Measurements from ENCODE around the gene PPP1R16B.

Gene PPP1R16B

DNA sequence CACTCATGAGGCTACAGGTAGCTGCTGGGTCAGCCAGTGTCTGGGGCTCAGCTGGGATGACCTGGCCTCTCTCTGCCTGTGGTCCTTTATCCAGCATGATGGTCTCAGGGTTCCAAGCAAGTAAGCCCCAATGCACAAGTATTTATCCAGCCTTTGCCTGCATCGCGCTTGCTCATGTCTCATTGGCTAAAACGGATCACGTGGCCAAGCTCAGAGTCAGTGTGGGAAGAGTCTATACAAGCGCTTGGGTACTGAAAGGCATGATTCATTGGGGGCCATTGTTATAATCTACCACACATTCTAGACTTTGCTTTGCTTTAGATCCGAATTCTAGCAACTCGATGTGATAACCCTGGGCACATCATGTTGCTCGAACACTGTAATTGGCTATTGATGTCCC, 48.3 kb downstream of the PPP1R16B start:
- Histone ChIP-seq H3K79me2 (ENCODE audit: insufficient read depth, low read length) (peaks cover 97% of the 10 kb centered on the region), H3K36me3 (ENCODE audit: low read length) (0 out of 2 replicates have a peak, but pooled peaks cover 6% of the 10 kb centered on the region), H3K4me2 (ENCODE audit: low read depth, low read length, poor library complexity, severe bottlenecking) (no peak overlapping the region), H3K9me2 (replicated peaks; ENCODE audit: insufficient read depth, low read length) (no peaks in the 10 kb centered on the region), H3K27me3 (ENCODE audit: low read length) (no peaks in the 10 kb centered on the region), H4K20me1 (ENCODE audit: low read depth, low read length) (no peaks in the 10 kb centered on the region), H3K9ac (ENCODE audit: low read length) (no peak overlapping the region), H3F3A (ENCODE audit: insufficient read depth) (peaks cover 8% of the 10 kb centered on the region), H3K4me3 (ENCODE audit: insufficient read depth, low read length, poor library complexity, severe bottlenecking) (no peak overlapping the region), H2AFZ (ENCODE audit: low read depth, low read length, severe bottlenecking) (no peak overlapping the region), H3K9me3 (ENCODE audit: insufficient read depth, low read length) (no peaks in the 10 kb centered on the region), H3K27ac (ENCODE audit: low read depth, low read length) (peak overlapping the region; percentile 45; the same call in 1 of the 2 replicates)
- TF ChIP-seq, protein P1, sequence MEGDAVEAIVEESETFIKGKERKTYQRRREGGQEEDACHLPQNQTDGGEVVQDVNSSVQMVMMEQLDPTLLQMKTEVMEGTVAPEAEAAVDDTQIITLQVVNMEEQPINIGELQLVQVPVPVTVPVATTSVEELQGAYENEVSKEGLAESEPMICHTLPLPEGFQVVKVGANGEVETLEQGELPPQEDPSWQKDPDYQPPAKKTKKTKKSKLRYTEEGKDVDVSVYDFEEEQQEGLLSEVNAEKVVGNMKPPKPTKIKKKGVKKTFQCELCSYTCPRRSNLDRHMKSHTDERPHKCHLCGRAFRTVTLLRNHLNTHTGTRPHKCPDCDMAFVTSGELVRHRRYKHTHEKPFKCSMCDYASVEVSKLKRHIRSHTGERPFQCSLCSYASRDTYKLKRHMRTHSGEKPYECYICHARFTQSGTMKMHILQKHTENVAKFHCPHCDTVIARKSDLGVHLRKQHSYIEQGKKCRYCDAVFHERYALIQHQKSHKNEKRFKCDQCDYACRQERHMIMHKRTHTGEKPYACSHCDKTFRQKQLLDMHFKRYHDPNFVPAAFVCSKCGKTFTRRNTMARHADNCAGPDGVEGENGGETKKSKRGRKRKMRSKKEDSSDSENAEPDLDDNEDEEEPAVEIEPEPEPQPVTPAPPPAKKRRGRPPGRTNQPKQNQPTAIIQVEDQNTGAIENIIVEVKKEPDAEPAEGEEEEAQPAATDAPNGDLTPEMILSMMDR (IDR thresholded peaks at IDR 0.05; ENCODE audit: insufficient read depth, low read length, poor library complexity, severe bottlenecking): no peak

DNA sequence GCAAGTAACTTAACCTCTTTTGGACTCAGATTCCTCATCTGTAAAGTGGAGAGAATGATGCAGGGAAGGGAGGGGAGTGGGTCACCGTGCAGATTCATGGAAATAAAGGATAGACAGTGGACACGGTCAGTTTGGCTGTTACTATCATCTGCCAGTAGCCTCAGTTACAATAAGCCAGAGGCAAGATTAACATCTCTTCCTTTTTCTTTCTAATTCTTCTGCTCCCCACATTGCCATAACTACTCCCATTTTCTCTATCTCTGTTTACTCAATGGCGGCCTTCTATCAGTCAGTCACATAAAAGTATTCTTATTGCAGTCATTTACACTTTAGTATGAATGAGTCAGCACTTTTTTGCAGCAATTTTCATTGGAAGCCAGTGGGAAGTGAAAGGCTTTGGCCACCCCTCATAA, 49.2 kb downstream of the PPP1R16B start:
- H3K79me2 ChIP-seq (ENCODE audit: insufficient read depth, low read length): peaks cover 96% of the 10 kb centered on the region
- H3K27me3 ChIP-seq (ENCODE audit: low read length): no peaks in the 10 kb centered on the region
- H3K36me3 ChIP-seq (ENCODE audit: low read length): 0 out of 2 replicates have a peak, but pooled peaks cover 6% of the 10 kb centered on the region
- H4K20me1 ChIP-seq (ENCODE audit: low read depth, low read length): no peaks in the 10 kb centered on the region
- H3F3A ChIP-seq (ENCODE audit: insufficient read depth): peaks cover 17% of the 10 kb centered on the region
- TF ChIP-seq, protein P1 (IDR thresholded peaks at IDR 0.05; ENCODE audit: insufficient read depth, low read length, poor library complexity, severe bottlenecking): no peak
- no peak for TF ChIP-seq EZH2phosphoT487 (conservative IDR thresholded peaks at IDR 0.05; ENCODE audit: low read length)
- H3K27ac ChIP-seq (ENCODE audit: low read depth, low read length): peak overlapping the region; percentile 45
- H3K9me2 ChIP-seq (replicated peaks; ENCODE audit: insufficient read depth, low read length): no peaks in the 10 kb centered on the region
- H3K4me3 ChIP-seq (ENCODE audit: insufficient read depth, low read length, poor library complexity, severe bottlenecking): no peak overlapping the region
- H3K9ac ChIP-seq (ENCODE audit: low read length): no peak overlapping the region
- H3K9me3 ChIP-seq (ENCODE audit: insufficient read depth, low read length): no peaks in the 10 kb centered on the region
- no peak overlapping the region for H3K4me2 ChIP-seq (ENCODE audit: low read depth, low read length, poor library complexity, severe bottlenecking)
- no peak overlapping the region for H2AFZ ChIP-seq (ENCODE audit: low read depth, low read length, severe bottlenecking)

DNA sequence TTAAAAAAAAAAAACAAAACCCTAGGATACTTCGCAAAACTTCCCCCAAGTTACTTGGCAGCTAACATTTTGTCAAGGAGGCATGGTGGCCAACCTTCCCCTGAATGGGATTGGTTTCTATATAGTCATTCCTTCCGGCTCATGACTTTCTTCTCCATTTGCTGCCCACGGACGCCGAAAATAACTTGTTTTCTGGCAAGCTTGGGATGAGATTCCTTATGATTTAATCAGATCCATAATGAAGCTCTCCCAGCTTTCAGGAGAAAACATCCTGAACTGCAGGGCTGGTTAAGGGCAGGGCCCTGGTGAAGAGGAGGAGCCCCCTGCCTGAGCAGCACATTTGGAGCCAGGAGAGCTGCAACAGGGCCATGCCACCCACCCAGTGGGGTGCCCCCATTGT, 49.9 kb downstream of the PPP1R16B start:
- H3K27ac ChIP-seq (ENCODE audit: low read depth, low read length): peak overlapping the region; percentile 45
- H4K20me1 ChIP-seq (ENCODE audit: low read depth, low read length): no peaks in the 10 kb centered on the region
- no peaks in the 10 kb centered on the region for H3K27me3 ChIP-seq (ENCODE audit: low read length)
- H3K79me2 ChIP-seq (ENCODE audit: insufficient read depth, low read length): peaks cover 89% of the 10 kb centered on the region
- H3K4me2 ChIP-seq (ENCODE audit: low read depth, low read length, poor library complexity, severe bottlenecking): no peak overlapping the region
- H3K4me3 ChIP-seq (ENCODE audit: insufficient read depth, low read length, poor library complexity, severe bottlenecking): no peak overlapping the region
- no peak overlapping the region for H3K9ac ChIP-seq (ENCODE audit: low read length)
- no peaks in the 10 kb centered on the region for H3K9me3 ChIP-seq (ENCODE audit: insufficient read depth, low read length)
- no peaks in the 10 kb centered on the region for H3K9me2 ChIP-seq (replicated peaks; ENCODE audit: insufficient read depth, low read length)
- no peak for TF ChIP-seq EZH2phosphoT487 (conservative IDR thresholded peaks at IDR 0.05; ENCODE audit: low read length)
- TF ChIP-seq, protein P1 (IDR thresholded peaks at IDR 0.05; ENCODE audit: insufficient read depth, low read length, poor library complexity, severe bottlenecking): no peak
- no peak overlapping the region for H2AFZ ChIP-seq (ENCODE audit: low read depth, low read length, severe bottlenecking)
- H3K36me3 ChIP-seq (ENCODE audit: low read length): 0 out of 2 replicates have a peak, but pooled peaks cover 6% of the 10 kb centered on the region
- H3F3A ChIP-seq (ENCODE audit: insufficient read depth): peaks cover 22% of the 10 kb centered on the region

Measured in SU-DHL-6 (cell line).